Measurements from ENCODE around the gene DNHD1.

DNHD1 gene

GRCh38 chr11:6541356-6541755 lies 44.3 kb downstream of the DNHD1 start:
- TF ChIP-seq SPI1 (IDR thresholded peaks at IDR 0.05; ENCODE audit: borderline replicate concordance, low read depth) (no peak), GABPA (IDR thresholded peaks at IDR 0.05; ENCODE audit: low read depth) (no peak), POLR2AphosphoS5 (IDR thresholded peaks at IDR 0.05; ENCODE audit: low read depth) (no peak)
- TF ChIP-seq, protein P1, sequence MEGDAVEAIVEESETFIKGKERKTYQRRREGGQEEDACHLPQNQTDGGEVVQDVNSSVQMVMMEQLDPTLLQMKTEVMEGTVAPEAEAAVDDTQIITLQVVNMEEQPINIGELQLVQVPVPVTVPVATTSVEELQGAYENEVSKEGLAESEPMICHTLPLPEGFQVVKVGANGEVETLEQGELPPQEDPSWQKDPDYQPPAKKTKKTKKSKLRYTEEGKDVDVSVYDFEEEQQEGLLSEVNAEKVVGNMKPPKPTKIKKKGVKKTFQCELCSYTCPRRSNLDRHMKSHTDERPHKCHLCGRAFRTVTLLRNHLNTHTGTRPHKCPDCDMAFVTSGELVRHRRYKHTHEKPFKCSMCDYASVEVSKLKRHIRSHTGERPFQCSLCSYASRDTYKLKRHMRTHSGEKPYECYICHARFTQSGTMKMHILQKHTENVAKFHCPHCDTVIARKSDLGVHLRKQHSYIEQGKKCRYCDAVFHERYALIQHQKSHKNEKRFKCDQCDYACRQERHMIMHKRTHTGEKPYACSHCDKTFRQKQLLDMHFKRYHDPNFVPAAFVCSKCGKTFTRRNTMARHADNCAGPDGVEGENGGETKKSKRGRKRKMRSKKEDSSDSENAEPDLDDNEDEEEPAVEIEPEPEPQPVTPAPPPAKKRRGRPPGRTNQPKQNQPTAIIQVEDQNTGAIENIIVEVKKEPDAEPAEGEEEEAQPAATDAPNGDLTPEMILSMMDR (IDR thresholded peaks at IDR 0.05; ENCODE audit: insufficient read depth, low read length), result no peak
- TF ChIP-seq, protein P2, sequence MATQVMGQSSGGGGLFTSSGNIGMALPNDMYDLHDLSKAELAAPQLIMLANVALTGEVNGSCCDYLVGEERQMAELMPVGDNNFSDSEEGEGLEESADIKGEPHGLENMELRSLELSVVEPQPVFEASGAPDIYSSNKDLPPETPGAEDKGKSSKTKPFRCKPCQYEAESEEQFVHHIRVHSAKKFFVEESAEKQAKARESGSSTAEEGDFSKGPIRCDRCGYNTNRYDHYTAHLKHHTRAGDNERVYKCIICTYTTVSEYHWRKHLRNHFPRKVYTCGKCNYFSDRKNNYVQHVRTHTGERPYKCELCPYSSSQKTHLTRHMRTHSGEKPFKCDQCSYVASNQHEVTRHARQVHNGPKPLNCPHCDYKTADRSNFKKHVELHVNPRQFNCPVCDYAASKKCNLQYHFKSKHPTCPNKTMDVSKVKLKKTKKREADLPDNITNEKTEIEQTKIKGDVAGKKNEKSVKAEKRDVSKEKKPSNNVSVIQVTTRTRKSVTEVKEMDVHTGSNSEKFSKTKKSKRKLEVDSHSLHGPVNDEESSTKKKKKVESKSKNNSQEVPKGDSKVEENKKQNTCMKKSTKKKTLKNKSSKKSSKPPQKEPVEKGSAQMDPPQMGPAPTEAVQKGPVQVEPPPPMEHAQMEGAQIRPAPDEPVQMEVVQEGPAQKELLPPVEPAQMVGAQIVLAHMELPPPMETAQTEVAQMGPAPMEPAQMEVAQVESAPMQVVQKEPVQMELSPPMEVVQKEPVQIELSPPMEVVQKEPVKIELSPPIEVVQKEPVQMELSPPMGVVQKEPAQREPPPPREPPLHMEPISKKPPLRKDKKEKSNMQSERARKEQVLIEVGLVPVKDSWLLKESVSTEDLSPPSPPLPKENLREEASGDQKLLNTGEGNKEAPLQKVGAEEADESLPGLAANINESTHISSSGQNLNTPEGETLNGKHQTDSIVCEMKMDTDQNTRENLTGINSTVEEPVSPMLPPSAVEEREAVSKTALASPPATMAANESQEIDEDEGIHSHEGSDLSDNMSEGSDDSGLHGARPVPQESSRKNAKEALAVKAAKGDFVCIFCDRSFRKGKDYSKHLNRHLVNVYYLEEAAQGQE (IDR thresholded peaks at IDR 0.05; ENCODE audit: insufficient replicate concordance, low read depth), result no peak
- DNase-seq (ENCODE audit: low read depth in 1 of 2, low spot score in 1 of 2), result no peak
- Histone ChIP-seq H3K27me3 (ENCODE audit: insufficient read depth, poor library complexity, severe bottlenecking) (no peaks in the 10 kb centered on the region), H3K27ac (replicated peaks) (no peak overlapping the region), H3K4me3 (replicated peaks; ENCODE audit: insufficient read depth, low read length) (no peak overlapping the region)

- Histone ChIP-seq H3K27me3 (ENCODE audit: insufficient read depth, poor library complexity, severe bottlenecking) (no peaks in the 10 kb centered on the region), H3K27ac (replicated peaks) (no peak overlapping the region)
Measured at GRCh38 chr11:6542727-6543126, 45.6 kb downstream of the DNHD1 start.

DNA sequence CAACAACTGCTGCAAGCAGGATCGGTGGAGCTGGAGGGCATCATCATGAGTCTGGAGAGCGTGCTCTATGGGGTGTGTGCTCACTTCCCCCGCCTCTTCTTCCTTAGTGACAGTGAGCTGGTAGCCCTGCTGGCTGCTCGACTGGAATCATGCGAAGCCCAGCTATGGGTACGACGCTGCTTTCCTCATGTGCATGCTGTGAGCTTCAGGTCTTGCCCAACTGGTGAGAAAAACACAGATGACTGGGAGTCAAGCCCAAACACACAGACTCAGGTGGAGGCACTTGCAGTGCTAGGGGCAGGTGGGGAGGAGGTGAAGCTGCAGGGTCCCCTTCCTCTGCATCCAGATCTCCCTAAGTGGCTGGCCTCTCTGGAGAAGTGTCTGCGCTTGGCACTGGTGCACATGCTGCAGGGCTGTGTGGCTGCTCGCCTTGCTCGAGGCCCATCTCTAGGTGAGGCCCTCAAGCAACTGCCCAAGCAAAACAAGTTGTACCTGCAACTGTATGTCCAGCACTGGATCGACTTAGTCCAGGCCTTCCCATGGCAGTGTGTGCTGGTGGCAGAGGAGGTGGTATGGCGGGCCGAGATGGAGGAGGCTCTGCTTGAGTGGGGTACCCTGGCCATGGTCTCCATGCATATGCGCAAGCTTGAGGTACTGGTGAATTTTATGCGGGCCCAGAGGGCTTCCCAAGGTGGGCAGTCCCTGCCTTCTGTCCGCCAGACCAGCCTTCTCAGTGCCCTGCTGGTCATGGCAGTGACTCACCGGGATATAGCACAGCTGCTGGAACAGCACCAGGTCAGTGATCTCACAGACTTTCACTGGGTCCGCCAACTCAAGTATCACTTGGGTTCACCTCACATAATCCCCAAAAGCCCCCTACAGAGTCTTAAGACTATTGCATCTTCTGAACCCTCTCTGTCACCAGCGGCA lies 48.1 kb downstream of the DNHD1 start:
- H3K27me3 ChIP-seq (ENCODE audit: insufficient read depth, poor library complexity, severe bottlenecking), result no peaks in the 10 kb centered on the region
- H3K27ac ChIP-seq (replicated peaks), result no peak overlapping the region
- no peak for DNase-seq (ENCODE audit: low read depth in 1 of 2, low spot score in 1 of 2)
- TF ChIP-seq GABPA (IDR thresholded peaks at IDR 0.05; ENCODE audit: low read depth) (no peak), SPI1 (IDR thresholded peaks at IDR 0.05; ENCODE audit: borderline replicate concordance, low read depth) (no peak), POLR2AphosphoS5 (IDR thresholded peaks at IDR 0.05; ENCODE audit: low read depth) (no peak)
- TF ChIP-seq, protein P2 (IDR thresholded peaks at IDR 0.05; ENCODE audit: insufficient replicate concordance, low read depth), result no peak
- TF ChIP-seq, protein P1 (IDR thresholded peaks at IDR 0.05; ENCODE audit: insufficient read depth, low read length), result no peak
- no peak overlapping the region for H3K4me3 ChIP-seq (replicated peaks; ENCODE audit: insufficient read depth, low read length)

More at GRCh38 chr11:6542727-6543126, 45.6 kb downstream of the DNHD1 start:
- DNase-seq (ENCODE audit: low read depth in 1 of 2, low spot score in 1 of 2), result no peak
- TF ChIP-seq GABPA (IDR thresholded peaks at IDR 0.05; ENCODE audit: low read depth) (no peak), SPI1 (IDR thresholded peaks at IDR 0.05; ENCODE audit: borderline replicate concordance, low read depth) (no peak), POLR2AphosphoS5 (IDR thresholded peaks at IDR 0.05; ENCODE audit: low read depth) (no peak)
- TF ChIP-seq, protein P1 (IDR thresholded peaks at IDR 0.05; ENCODE audit: insufficient read depth, low read length), result no peak
- TF ChIP-seq, protein P2 (IDR thresholded peaks at IDR 0.05; ENCODE audit: insufficient replicate concordance, low read depth), result no peak
- H3K4me3 ChIP-seq (replicated peaks; ENCODE audit: insufficient read depth, low read length), result no peak overlapping the region
